ENCODE results near the gene FAM161A.
"Not testable (repeated sequence)": the region's sequence is repeated elsewhere in the genome, so short reads cannot be mapped to it uniquely, and the experiment has no call there.

The FAM161A gene

DNA sequence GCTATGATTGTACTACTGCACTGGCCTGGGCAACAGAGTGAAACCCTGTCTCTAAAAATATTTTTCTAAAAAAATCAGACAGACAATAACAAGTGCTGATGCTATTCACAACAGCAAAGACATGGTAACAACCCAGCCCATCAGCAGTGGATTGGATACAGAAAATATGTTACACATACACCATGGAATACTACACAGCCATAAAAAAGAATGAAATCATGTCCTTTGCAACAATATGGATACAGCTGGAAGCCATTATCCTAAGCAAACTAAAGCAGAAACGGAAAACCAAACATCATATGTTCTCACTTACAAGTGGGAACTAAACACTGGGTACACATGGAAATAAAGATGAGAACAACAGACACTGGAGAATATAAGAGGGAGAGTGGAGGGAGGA lies 19.9 kb downstream of the FAM161A start:
- no peak for DNase-seq

DNA sequence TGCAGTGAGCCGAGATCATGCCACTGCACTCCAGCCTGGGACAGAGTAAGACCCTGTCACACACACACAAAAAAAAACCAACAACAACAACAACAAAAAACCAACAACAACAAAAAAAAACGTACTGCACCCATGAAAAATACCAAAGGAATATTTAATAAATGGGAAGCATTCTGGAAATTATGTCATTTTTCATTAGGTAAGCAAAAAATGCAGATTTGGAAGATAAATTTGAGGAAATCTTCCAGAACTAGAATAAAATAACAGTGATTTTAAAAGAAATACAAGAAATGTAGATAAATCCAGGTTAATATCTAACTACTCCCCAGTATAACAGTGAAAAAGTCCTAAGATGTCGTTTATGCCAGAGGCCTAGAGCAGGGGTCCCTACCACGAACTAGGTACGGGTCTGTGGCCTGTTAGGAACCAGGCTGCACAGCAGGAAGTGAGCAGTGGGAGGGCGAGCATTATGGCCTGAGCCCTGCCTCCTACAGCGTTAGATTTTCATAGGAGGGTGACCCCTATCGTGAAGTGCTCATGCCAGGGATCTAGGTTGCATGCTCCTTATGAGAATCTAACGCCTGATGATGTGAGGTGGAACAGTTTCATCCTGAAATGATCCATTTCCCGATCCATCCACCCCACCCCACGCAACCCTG lies 21.5 kb downstream of the FAM161A start:
- DNase-seq = no peak

DNA sequence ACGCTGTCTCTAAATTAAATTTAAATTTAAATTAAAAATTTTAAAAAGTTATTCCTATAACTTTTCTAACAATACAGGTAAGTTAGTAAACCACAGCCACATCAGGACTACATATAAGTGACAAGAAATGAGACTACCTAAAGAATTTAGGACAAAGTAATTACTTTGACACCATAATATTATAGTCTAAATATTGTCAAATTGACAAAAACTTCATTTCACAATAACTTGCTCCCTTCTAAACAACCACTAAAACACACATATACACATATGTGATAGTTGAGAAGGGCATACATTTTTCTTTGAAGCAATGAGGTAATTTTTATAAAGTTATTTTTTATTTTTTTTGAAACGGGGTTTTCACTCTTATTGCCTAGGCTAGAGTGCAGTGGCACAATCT lies 31.6 kb downstream of the FAM161A start:
- DNase-seq = no peak

DNA sequence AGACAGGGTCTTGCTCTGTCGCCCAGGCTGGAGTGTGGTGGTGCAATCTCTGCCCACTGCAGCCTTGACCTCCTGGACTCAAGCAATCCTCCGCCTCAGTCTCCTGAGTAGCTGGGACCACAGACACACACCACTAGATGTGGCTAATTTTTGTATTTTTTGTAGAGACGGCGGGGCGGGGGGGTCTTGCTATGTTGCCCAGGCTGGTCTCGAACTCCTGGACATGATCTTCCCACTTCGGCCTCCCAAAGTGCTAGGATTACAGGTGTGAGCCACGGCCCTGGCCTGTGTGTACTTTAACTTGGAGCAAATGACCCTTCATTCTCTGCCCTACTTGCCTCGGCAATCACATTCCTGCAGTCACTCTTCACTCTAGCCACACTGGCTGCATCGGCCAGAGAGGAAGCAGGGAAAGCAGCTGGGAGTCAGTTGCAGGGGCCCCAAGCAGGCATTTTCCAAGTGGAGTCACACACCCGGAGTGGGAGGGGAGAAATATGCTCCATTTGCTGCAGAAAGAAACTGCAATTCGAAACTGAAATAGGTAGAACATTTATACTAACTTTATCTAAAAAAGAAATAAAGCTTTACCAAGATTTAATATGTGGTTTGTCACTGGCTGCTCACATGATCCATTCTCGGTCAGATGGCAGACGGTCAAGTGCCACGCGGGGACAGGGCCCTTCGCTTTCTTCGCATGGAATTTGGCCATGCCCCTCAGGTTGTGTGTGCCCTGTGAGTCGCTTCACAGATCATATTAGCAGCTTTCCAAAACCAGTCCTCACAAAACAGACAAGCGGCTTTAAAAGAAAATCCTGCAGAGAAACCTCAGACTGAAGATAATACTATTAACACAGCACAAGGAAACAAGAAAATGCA lies 37.1 kb downstream of the FAM161A start:
- no peak for DNase-seq

DNA sequence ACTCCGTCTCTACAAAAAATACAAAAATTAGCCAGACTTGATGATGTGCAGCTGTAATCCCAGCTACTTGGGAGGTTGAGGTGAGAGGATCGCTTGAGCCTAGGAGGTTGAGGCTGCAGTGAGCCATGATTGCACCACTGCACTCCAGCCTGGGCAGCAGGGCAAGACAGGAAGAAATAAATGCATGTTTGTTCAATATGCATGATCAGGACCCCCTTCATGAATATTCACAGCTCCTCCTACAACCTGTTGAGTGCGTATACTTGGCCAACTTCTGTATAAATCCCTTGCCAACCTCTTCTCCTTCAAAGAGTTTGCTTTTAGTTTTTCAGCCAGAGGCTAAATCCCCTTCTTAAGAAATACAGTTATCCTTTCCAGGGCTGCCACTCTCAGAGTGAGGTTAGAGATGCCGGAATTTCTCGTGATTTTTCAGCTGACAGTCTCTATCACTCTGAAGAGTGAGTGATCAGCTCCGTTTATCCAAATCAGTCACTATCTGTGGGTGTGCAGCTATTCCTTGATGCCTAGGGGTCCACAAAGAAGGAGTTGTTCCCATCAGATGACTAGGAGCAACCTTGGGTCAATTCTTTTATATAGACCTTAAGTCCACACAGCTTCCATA lies 39.2 kb downstream of the FAM161A start:
- no peak for DNase-seq

DNA sequence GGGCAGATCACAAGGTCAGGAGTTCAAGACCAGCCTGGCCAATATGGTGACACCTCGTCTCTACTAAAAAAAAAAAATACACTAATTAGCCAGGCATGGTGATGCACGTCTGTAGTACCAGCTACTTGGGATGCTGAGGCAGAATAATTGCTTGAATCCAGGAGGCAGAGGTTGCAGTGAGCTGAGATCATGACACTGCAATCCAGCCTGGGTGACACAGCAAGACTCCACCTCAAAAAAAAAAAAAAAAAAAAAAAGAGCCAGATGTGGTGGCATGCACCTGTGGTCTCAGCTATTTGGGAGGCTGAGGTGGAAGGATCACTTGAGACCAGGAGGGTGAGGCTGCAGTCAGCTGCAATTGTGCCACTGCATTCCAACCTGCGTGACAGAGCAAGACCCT lies 40.5 kb downstream of the FAM161A start:
- DNase-seq = not testable (repeated sequence)

DNA sequence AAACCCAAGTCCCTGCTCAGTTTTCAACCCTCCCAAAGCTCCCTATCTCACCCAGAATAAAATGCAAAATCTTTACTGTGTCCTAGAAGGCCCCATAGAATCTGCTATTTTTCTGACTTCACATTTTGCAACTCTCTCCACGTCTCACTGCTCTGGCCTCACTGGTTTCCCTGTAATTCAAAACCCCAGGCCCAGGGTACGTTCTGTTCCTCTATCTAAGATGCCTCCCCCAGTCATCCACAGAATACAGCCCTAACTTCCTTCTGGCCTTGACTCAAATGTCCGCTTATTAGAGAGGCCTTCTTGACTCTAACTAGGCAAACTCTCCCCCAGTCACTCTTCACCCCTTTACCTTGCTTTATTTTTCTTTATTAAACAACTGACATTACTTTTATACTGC lies 42.0 kb downstream of the FAM161A start:
- no peak for DNase-seq

DNA sequence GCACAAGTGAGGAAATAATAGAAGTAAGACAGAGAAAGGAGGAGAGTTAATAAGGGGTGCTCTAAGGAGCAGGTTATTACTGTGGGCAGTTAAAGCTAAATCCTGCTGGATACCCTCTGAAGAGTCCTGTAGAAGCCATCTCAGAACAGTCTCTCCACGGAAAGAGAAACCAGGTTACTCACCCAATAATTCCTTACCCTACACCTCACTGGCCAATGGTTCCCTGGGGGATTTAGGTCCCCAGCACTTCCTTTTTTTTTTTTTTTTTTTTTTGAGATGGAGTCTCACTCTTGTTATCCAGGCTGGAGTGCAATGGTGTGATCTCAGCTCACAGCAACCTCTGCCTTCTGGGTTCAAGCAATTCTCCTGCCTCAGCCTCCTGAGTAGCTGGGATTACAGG lies 43.7 kb downstream of the FAM161A start:
- not testable (repeated sequence) for DNase-seq

DNA sequence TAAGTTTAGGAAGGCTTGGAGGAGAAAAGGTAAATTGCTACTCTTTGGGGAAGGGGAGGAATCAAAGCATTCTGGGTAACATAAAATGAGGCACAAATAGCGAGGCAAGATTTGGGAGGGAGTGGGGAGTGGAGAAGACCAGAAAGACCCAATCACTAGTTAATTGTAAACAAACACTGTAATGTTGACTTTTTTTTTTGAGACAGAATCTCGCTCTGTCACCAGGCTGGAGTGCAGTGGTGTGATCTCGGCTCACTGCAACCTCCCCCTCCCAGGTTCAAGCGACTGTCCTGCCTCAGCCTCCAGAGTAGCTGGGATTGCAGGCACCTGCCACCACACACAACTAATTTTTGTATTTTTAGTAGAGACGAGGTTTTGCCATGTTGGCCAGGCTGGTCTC lies 45.2 kb downstream of the FAM161A start:
- DNase-seq = not testable (repeated sequence)

DNA sequence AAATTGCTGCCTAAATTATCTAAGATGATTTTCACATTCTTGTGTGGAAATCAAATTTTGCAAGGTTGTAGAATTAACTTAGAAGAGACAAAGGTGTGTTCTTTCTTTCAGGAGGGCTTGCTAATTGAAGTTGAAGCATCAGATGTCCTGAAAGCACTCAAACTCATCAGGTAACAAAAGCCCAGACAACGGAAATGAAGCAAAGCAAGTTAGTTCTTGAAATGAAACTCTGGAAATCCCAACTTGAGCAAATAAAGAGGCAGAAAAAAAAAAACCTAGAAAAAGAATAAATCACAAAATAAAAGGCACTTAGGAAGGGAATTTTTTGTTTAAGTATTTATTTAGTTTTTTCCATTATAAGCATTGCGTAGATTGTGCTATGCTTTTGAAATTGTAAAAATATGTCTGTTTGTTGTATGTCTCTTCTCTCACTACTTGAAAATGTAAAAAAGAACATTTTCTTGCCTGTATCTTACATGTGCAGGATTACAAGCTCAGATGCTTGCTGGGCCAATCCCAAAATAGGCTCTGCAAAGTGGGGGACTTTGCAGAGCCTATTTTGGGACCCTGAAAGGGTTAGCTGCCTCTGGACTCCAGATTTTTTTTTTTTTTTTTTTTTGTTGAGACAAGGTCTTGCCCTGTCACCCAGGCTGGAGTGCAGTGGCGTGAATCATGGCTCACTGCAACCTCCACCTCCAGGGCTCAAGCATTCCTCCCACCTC lies 46.7 kb downstream of the FAM161A start:
- DNase-seq = no peak

DNA sequence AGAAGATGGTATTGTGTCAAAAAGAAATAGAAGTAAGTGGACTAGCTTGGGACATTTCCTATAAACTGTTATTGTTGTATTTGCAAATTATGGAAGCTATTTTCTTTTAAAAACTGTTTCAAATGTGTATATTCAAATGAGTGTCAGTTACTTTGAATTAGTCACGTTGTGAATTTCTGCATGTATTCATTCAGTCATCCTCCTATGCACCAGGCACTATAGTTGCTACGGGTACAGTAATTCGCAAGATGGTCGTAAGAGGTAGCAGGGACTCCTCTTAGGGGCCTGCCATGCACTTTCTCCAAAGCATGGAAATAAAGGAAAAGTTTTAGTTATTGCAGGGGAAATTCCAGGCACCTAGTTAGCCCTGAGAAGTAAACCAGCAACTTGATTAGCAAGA lies 51.3 kb downstream of the FAM161A start:
- no peak for DNase-seq

DNA sequence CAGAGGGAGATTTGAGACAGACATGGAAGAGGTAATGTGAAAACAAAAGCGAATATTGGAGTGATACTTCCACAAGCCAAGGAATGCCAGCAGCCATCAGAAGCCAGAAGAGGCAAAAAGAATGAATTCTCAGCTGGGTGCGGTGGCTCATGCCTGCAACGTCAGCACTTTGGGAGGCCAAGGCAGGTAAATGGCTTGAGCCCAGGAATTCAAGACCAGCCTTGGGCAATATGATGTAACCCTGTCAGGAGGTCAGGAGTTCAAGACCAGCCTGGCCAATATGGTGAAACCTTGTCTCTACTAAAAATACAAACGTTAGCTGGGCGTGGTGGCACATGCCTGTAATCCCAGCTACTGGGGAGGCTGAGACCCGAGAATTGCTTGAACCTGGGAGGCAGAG lies 54.8 kb downstream of the FAM161A start:
- DNase-seq = no peak

DNA sequence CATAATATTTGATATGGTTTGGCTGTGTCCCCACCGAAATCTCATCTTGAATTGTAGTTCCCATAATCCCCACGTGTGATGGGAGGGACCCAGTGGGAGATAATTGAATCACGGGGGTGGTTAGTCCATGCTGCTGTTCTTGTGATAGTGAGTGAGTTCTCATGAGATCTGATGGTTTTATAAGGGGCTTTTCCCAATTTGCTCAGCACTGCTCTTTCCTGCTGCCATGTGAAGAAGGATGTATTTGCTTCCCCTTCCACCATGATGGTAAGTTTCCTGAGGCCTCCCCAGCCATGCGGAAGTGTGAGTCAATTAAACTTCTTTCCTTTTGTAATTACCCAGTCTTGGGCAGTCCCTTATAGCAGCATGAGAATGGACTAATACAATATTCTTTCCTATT lies 56.4 kb downstream of the FAM161A start:
- DNase-seq = not testable (repeated sequence)

DNA sequence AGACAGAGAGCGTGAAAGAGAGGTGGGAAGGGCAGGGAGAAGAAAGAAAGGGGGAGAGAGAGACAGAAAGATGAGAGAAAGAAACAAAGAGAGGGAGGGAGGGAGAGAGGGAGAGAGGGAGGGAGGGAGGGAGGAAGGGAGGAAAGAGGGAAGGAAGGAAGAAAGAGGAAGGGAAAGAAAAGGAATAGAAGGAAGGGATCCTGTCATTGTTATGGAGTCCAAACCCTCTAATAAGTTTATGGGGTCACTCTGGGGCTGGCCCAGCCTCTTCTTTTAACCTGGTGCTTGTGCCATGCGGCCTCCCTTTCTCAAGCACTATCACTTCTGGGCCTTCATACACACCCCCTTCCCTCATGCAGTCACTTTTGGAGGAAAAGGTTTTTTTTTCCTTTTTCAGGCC lies 58.5 kb downstream of the FAM161A start:
- DNase-seq = no peak

DNA sequence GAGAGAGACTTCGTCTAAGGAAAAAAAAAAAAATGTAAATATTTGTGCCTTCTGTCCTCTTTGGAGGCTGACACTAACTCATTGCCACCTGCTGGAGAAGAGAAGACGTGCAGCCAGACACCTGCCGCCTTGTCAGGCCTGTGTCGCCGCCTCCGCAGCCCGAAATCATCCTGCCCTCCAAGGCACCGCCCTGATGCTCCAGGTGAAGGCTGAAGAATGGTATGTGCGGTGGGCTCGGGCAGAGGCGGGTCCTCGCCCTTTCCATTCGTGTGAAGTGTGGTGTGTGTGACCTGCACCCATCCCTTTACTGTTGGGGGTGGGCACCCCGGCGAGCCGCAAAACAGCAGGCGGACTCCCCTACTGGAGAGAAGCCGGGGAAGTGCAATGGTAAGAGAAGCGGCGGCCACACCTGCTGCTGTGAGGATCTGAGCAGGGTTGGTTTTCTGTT lies 60.4 kb downstream of the FAM161A start:
- DNase-seq = peak; percentile 71

DNA sequence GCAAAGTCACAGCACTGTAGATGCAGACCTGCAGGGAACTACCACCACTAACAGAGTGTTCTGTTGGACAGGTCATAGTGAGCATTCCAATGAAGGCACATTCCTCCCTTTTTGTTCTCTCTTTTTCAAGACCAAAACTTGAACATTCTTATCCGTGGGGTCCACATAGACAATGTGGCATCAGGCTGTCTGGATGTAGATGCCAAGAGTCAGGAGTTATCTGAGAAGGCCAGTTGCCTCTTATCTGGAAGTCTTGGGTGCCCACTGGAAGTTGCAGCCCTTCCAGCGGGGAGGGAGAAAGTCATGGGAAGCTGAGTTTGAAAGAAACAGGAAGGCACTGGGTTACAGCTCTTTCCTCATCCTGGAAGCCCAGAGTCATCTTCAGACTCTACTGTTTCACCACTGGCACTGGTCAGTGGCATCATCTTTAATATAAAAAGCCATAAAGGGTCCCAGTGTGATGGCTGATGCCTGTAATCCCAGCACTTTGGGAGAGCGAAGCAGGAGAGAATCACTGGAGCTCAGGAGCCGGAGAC lies 61.4 kb downstream of the FAM161A start:
- DNase-seq = no peak

DNA sequence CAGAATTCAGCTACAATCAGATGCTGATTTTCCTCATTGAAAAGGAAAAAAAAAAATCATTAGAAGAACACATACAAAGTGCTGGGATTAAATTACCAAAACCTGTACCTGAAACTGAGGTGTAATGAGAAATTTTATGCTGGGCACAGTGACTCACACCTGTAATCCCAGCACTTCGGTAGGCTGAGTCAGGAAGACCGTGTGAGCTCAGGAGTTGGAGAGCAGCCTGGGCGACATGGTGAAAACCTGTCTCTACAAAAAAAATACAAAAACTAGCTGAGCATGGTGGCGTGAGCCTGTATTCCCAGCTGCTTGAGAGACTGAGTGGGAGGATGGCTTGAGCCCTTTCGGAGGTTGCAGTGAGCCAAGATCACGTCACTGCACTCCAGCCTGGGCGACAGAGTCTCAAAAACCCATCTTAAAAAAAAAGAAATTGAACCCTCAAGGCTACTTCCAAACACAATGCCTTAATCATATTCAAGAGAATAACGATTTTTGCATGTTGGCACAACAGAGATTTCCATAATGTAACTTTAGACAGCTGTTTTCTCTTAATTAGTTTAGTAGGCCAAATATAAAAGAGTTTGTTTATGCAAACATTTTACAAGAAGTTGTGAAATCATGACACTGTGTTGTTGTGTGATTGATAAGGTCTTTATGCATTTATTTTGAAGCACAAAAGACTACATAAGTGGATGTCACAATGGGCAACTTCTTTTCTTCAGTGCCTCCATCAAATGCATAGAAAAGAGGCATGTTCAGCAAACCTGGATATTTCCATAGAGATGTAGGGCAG lies 63.9 kb downstream of the FAM161A start:
- no peak for DNase-seq

DNA sequence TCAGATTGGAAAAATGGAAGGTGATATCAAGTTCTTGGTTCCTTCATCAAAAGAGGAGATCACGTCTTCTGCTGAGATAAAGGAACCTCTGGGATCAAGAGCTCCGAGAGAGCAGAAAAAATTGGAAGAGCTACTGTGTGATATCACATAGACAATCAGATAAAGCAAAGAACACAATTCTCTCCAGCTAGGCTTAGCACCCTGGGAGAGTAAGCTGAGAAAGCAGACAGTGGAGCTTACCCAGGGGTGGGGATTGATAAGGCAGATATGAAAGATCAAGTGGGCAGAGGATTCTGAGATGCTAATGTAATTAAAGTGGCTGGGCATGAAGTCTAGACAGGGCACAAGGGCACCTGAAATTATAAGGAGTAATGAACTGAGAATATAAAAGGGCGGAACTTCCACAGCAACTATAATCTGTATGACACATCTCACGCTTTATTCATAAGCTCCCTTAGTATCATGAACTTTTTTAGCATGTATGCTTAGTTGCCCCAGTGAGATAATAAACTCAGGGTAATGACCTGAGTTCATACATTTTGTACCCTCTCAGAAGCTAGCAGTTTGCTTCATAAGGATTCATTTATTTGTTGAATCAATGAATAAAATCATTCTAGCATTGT lies 65.8 kb downstream of the FAM161A start:
- no peak for DNase-seq

DNA sequence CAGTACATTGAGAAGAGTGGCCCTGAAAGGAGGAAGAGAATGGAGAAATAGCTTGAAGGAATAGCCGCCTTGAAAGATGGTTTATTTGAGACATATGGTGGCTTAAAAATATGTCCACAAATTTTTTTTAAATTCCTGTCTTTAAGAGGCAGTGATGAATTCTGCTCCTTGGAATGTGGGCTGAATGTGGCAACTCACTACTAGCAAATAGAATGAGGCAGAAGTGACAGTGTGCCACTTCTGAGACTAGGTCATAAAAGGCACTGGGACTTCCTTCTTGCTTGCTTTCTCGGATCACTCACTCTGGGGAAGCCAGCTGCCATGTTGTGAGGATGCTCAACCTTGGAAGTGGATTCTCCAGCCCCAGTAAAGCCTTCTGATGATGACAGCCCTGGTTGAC lies 67.0 kb downstream of the FAM161A start:
- DNase-seq = no peak

DNA sequence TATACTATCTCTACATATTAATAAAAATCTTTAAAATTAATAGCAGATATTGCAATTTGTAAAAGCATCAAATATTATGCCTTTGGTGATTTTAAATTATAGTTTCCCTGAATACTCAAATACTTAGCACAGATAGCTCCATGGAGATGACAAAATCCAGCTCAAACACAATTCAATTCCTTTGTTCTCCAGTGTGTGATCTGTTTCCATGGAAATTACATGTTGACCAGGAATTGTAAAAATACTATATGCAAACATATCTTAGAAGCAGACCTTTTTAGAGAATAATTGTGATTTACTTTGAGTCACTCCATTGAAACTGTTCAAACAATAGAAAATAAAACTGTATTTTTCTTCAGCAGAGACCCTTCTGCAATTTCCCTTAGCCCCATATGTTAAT lies 68.3 kb downstream of the FAM161A start:
- DNase-seq = no peak

DNA sequence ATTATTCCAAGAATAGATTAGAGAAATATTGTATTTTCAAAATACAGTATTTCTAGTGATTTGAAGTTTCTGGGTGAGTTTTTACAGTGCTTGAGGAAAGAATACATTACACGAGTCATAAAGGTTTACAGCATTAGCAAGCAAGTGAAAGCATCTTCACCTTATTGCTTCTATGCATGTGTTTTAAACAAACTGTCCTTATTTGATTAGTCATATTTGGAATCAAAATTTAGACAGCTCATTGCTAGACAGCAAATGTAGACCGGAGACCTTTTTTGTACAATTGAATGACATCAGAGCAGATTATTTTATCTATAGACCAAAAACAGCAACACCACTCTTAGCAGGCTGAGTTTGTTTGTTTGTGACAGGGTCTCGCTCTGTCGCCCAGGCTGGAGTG lies 69.2 kb downstream of the FAM161A start:
- DNase-seq = no peak

Data from activated CD4-positive, alpha-beta T cell treated with anti-CD3 and anti-CD28 coated beads for 4 hours (primary cell).